H9 (cell line): ENCODE measurements around the gene ATG14. TPM values are rescaled to one million over a fixed set of nuclear protein-coding genes. Genes with fewer than 3 reads are reported as not detected.

Source experiments
- DNase-seq: peaks from one replicate; pipeline ENCODE4 v3.0.0-alpha.2; 2017
- H2AFZ ChIP-seq: one replicate; pipeline ENCODE4 v1.6.1; 2013; ENCODE audit warnings: mild to moderate bottlenecking, low read length, control low read depth, moderate library complexity
- H2AK5ac ChIP-seq: 2 replicates; pipeline ENCODE4 v1.6.1; 2013; ENCODE audit warnings: low read length, control low read depth, mixed read lengths; ENCODE audit not compliant: insufficient read length
- H2BK120ac ChIP-seq: one replicate; pipeline ENCODE4 v1.6.1; 2013; ENCODE audit warnings: low read depth, mild to moderate bottlenecking, low read length, control low read depth, inconsistent platforms; ENCODE audit not compliant: poor library complexity, severe bottlenecking
- H2BK12ac ChIP-seq: 2 replicates; pipeline ENCODE4 v1.6.1; 2013; ENCODE audit warnings: low read length, control low read depth, mixed read lengths, low read depth; ENCODE audit not compliant: insufficient read length
- H2BK15ac ChIP-seq: 2 replicates; pipeline ENCODE4 v1.6.1; 2013; ENCODE audit warnings: low read depth, low read length, control low read depth
- H2BK20ac ChIP-seq: one replicate; pipeline ENCODE4 v1.6.1; 2013; ENCODE audit warnings: low read depth, mild to moderate bottlenecking, low read length, control low read depth, inconsistent platforms; ENCODE audit not compliant: poor library complexity, severe bottlenecking
- H2BK5ac ChIP-seq: 2 replicates; pipeline ENCODE4 v1.6.1; 2013; ENCODE audit warnings: low read length, control low read depth, mixed read lengths; ENCODE audit not compliant: insufficient read length
- H3K14ac ChIP-seq: 2 replicates; pipeline ENCODE4 v1.6.1; 2013; ENCODE audit warnings: low read length, control low read depth; ENCODE audit not compliant: insufficient read depth
- H3K18ac ChIP-seq: 2 replicates; pipeline ENCODE4 v1.6.1; 2013; ENCODE audit warnings: low read depth, mild to moderate bottlenecking, mixed read lengths, low read length, control low read depth; ENCODE audit not compliant: insufficient read length
- H3K23ac ChIP-seq: 2 replicates; pipeline ENCODE4 v1.6.1; 2013; ENCODE audit warnings: low read length, control low read depth, mixed read lengths, low read depth; ENCODE audit not compliant: insufficient read length
- H3K23me2 ChIP-seq: 2 replicates; pipeline ENCODE4 v1.6.1; 2013; ENCODE audit warnings: low read depth, mild to moderate bottlenecking, mixed read lengths, low read length, control low read depth; ENCODE audit not compliant: insufficient read length, poor library complexity, severe bottlenecking
- H3K27ac ChIP-seq: 2 replicates; pipeline ENCODE4 v1.5.1; 2013; ENCODE audit warnings: low read length, control low read depth, mixed read lengths, low read depth; ENCODE audit not compliant: insufficient read length
- H3K27me3 ChIP-seq: 2 replicates; pipeline ENCODE4 v1.6.1; 2013; ENCODE audit warnings: low read length, control low read depth, inconsistent platforms; ENCODE audit not compliant: insufficient read depth
- H3K4ac ChIP-seq: 2 replicates; pipeline ENCODE4 v1.6.1; 2013; ENCODE audit warnings: low read depth, mild to moderate bottlenecking, control low read depth, inconsistent platforms, low read length, moderate library complexity
- H3K4me1 ChIP-seq: 2 replicates; pipeline ENCODE4 v1.6.1; 2013; ENCODE audit warnings: low read length, control low read depth, inconsistent platforms; ENCODE audit not compliant: insufficient read depth
- H3K4me2 ChIP-seq: 2 replicates; pipeline ENCODE4 v1.6.1; 2013; ENCODE audit warnings: low read length, control low read depth, mixed read lengths; ENCODE audit not compliant: insufficient read length, insufficient read depth
- H3K56ac ChIP-seq: 2 replicates; pipeline ENCODE4 v1.6.1; 2013; ENCODE audit warnings: low read depth, mild to moderate bottlenecking, mixed read lengths, low read length, control low read depth; ENCODE audit not compliant: insufficient read length
- H3K79me1 ChIP-seq: 2 replicates; pipeline ENCODE4 v1.6.1; 2013; ENCODE audit warnings: low read depth, mild to moderate bottlenecking, moderate library complexity, low read length, control low read depth, inconsistent platforms; ENCODE audit not compliant: insufficient read depth, poor library complexity, severe bottlenecking
- H3K79me2 ChIP-seq: 2 replicates; pipeline ENCODE4 v1.6.1; 2013; ENCODE audit warnings: low read length, control low read depth, inconsistent platforms; ENCODE audit not compliant: insufficient read depth
- H3K9ac ChIP-seq: 2 replicates; pipeline ENCODE4 v1.6.1; 2013; ENCODE audit warnings: low read length, control low read depth, mixed read lengths; ENCODE audit not compliant: insufficient read length; ENCODE audit errors: extremely low read depth
- H3K9me3 ChIP-seq: one replicate; pipeline ENCODE4 v1.6.1; 2013; ENCODE audit warnings: low read depth, low read length, inconsistent platforms; ENCODE audit not compliant: control insufficient read depth
- H3T11ph ChIP-seq: one replicate; pipeline ENCODE4 v1.6.1; 2013; ENCODE audit warnings: mild to moderate bottlenecking, low read length, control low read depth, inconsistent platforms
- H4K20me1 ChIP-seq: one replicate; pipeline ENCODE4 v1.6.1; 2013; ENCODE audit not compliant: control insufficient read depth, insufficient read length, insufficient read depth
- H4K5ac ChIP-seq: 2 replicates; pipeline ENCODE4 v1.6.1; 2013; ENCODE audit warnings: low read depth, mild to moderate bottlenecking, mixed read lengths, low read length, control low read depth; ENCODE audit not compliant: insufficient read length
- H4K8ac ChIP-seq: replicated peaks from 2 replicates; pipeline ENCODE4 v1.6.1; 2013; ENCODE audit warnings: low read length, control low read depth, mixed read lengths, low read depth; ENCODE audit not compliant: insufficient read length
- H4K91ac ChIP-seq: 2 replicates; pipeline ENCODE4 v1.6.1; 2013; ENCODE audit warnings: low read depth, mild to moderate bottlenecking, moderate library complexity, mixed read lengths, low read length, control low read depth; ENCODE audit not compliant: insufficient read length
- H3K27ac Mint-ChIP-seq, 3 experiments: 2 replicates in 2 of 3; 3 replicates in 1 of 3; pipeline ENCODE4 v1.8.0; 2020 to 2021; ENCODE audit warnings: mixed read lengths in 3 of 3, mild to moderate bottlenecking in 1 of 3, moderate library complexity in 1 of 3
- H3K27me3 Mint-ChIP-seq: 2 replicates; pipeline ENCODE4 v1.8.0; 2021; ENCODE audit warnings: low read depth, mild to moderate bottlenecking, moderate library complexity, mixed read lengths
- H3K36me3 Mint-ChIP-seq, 3 experiments: 2 replicates in 2 of 3; 3 replicates in 1 of 3; pipeline ENCODE4 v1.8.0; 2020 to 2021; ENCODE audit warnings: low read depth in 3 of 3, mixed read lengths in 3 of 3; ENCODE audit not compliant: insufficient read depth in 1 of 3
- H3K4me1 Mint-ChIP-seq, 2 experiments: 2 replicates each; pipeline ENCODE4 v1.8.0; 2020; ENCODE audit warnings: mixed read lengths in 2 of 2
- H3K4me3 Mint-ChIP-seq, 2 experiments: 2 replicates in 1 of 2; 3 replicates in 1 of 2; pipeline ENCODE4 v1.8.0; 2020 to 2021; ENCODE audit warnings: mild to moderate bottlenecking in 2 of 2, mixed read lengths in 2 of 2, moderate library complexity in 1 of 2
- H3K9me3 Mint-ChIP-seq, 2 experiments: 2 replicates in 1 of 2; 3 replicates in 1 of 2; pipeline ENCODE4 v1.8.0; 2020; ENCODE audit warnings: mild to moderate bottlenecking in 2 of 2, mixed read lengths in 2 of 2, moderate library complexity in 1 of 2
- WGBS: extraction: QIAGEN DNeasy Blood & Tissue Kit; methylation state at CpG from one replicate; pipeline ENCODE4 v1.1.7; 2013; ENCODE audit warnings: missing lambda C conversion rate, low lambda C conversion rate, mixed read lengths; ENCODE audit not compliant: insufficient read length; ENCODE audit errors: extremely low coverage; 5-methylcytosine and 5-hydroxymethylcytosine counted together
- total RNA-seq: library from RNA; stranded (reverse); gene quantifications from 2 replicates; pipeline ENCODE4 v1.2.1, GENCODE V29; 2021
- TF ChIP-seq, protein P1 (sequence below): fragments of 200-600 bp; sonication (generic); conservative IDR thresholded peaks from 3 replicates; pipeline ENCODE4 v1.8.0; 2021; ENCODE audit warnings: antibody characterized with exemption, mild to moderate bottlenecking

ATG14 gene
- total RNA-seq, 1 experiment from 2014 or later = 13.6 TPM

DNA sequence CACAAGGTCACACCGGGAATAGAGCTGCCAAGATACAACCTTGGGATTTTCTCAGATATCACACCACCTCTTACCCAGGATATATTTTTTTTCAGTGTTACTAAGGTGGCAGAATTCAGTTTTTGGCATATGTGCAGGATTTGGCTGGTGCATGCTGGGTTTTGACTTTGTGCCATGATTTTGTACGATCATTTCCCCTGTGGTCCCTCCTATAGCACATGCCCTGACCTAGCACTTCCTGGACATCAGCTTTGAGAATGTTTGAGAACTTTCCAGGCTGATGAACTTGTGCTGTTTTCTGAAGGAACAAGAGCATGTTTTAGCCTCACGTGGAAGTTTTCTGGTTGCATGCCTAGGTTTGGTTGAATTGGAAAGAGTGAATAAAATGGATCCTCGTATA, 39.8 kb upstream of the ATG14 start:
- Histone ChIP-seq H4K8ac (no peak overlapping the region), H3K18ac (no peak overlapping the region), H3K23ac (no peak overlapping the region), H3K9ac (no peak overlapping the region), H4K5ac (no peak overlapping the region), H3K23me2 (no peaks in the 10 kb centered on the region), H3K14ac (no peak overlapping the region), H3K4me2 (no peak overlapping the region), H2BK15ac (no peak overlapping the region), H3K79me2 (no peaks in the 10 kb centered on the region), H2BK5ac (no peak overlapping the region), H4K91ac (no peak overlapping the region), H2AFZ (no peak overlapping the region), H2BK120ac (no peak overlapping the region), H3T11ph (no peak overlapping the region), H3K56ac (no peak overlapping the region), H3K4me1 (no peaks in the 10 kb centered on the region), H2AK5ac (no peak overlapping the region), H3K9me3 (no peaks in the 10 kb centered on the region), H4K20me1 (no peaks in the 10 kb centered on the region), H3K4ac (no peak overlapping the region), H2BK12ac (no peak overlapping the region), H3K79me1 (no peaks in the 10 kb centered on the region), H3K27ac (no peak overlapping the region), H3K27me3 (no peaks in the 10 kb centered on the region), H2BK20ac (no peak overlapping the region)
- no peak overlapping the region for H3K27ac Mint-ChIP-seq
- H3K4me3 Mint-ChIP-seq = no peak overlapping the region
- H3K9me3 Mint-ChIP-seq = no peaks in the 10 kb centered on the region
- TF ChIP-seq, protein P1, sequence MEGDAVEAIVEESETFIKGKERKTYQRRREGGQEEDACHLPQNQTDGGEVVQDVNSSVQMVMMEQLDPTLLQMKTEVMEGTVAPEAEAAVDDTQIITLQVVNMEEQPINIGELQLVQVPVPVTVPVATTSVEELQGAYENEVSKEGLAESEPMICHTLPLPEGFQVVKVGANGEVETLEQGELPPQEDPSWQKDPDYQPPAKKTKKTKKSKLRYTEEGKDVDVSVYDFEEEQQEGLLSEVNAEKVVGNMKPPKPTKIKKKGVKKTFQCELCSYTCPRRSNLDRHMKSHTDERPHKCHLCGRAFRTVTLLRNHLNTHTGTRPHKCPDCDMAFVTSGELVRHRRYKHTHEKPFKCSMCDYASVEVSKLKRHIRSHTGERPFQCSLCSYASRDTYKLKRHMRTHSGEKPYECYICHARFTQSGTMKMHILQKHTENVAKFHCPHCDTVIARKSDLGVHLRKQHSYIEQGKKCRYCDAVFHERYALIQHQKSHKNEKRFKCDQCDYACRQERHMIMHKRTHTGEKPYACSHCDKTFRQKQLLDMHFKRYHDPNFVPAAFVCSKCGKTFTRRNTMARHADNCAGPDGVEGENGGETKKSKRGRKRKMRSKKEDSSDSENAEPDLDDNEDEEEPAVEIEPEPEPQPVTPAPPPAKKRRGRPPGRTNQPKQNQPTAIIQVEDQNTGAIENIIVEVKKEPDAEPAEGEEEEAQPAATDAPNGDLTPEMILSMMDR = no peak
- peaks cover 0 to 2% (median 0%) of the 10 kb centered on the region in 3 experiments; a peak in 2 of 7 replicates for H3K36me3 Mint-ChIP-seq
- peaks cover 2% of the 10 kb centered on the region; the same call in 1 of the 2 replicates for H3K27me3 Mint-ChIP-seq
- no peak for DNase-seq
- WGBS = no CpG with 5 or more reads among the region's 4 CpGs
- H3K4me1 Mint-ChIP-seq = peaks cover 15 to 21% of the 10 kb centered on the region in 2 experiments
